K562 (cell line): ENCODE data around the gene IGF2R. TPM values are rescaled to one million over a fixed set of nuclear protein-coding genes. Genes with fewer than 3 reads are reported as not detected.
A peak's percentile ranks its signal among the peaks of the same experiment; 100 is the strongest.

Experiments
- ATF3 ChIP-seq, 2 experiments: fragments of 450-650 bp in 1 of 2; sonication (generic) in 1 of 2; formaldehyde crosslinking in 1 of 2; IDR thresholded peaks in 1 of 2; conservative IDR thresholded peaks in 1 of 2; 2 replicates each; pipeline versions ENCODE4 v1.6.1 to v1.8.1; 2016 to 2023; ENCODE audit warnings: mild to moderate bottlenecking in 2 of 2, moderate library complexity in 2 of 2, inconsistent platforms in 1 of 2, missing genetic modification reagents in 1 of 2
- BHLHE40 ChIP-seq: IDR thresholded peaks from 2 replicates; pipeline ENCODE4 v1.6.1; 2011; ENCODE audit warnings: low read length, improper control_type of control experiment
- CBFA2T2 ChIP-seq: fragments of 450-650 bp; conservative IDR thresholded peaks from 2 replicates; pipeline ENCODE4 v1.6.1; 2017; ENCODE audit warnings: mild to moderate bottlenecking
- EP300 ChIP-seq: IDR thresholded peaks from 2 replicates; pipeline ENCODE4 v1.6.1; 2012; ENCODE audit warnings: low read length, improper control_type of control experiment
- FOXM1 ChIP-seq, 2 experiments: fragments of 450-650 bp in 1 of 2; sonication (generic) in 1 of 2; formaldehyde crosslinking in 1 of 2; IDR thresholded peaks; 2 replicates each; pipeline versions ENCODE4 v1.6.1 to v1.9.0; 2017 to 2022; ENCODE audit warnings: low read depth in 2 of 2, mild to moderate bottlenecking in 2 of 2, missing genetic modification reagents in 1 of 2, moderate library complexity in 1 of 2
- JUN ChIP-seq, 2 experiments: sonication (generic) in 1 of 2; formaldehyde crosslinking in 1 of 2; IDR thresholded peaks; 2 replicates each; pipeline versions ENCODE4 v1.6.1 to v1.8.0; 2012 to 2022; ENCODE audit warnings: borderline replicate concordance in 2 of 2, mild to moderate bottlenecking in 2 of 2, improper control_type of control experiment in 1 of 2, low read depth in 1 of 2, low read length in 1 of 2, missing genetic modification reagents in 1 of 2
- LEF1 ChIP-seq: fragments of 450-650 bp; IDR thresholded peaks from 2 replicates; pipeline ENCODE4 v1.6.1; 2016; ENCODE audit warnings: mild to moderate bottlenecking
- MEIS2 ChIP-seq: fragments of 450-650 bp; IDR thresholded peaks from 2 replicates; pipeline ENCODE4 v1.6.1; 2014; ENCODE audit warnings: mild to moderate bottlenecking; ENCODE audit not compliant: partially characterized antibody
- MYBL2 ChIP-seq, 2 experiments: fragments of 450-650 bp in 1 of 2; sonication (generic) in 1 of 2; formaldehyde crosslinking in 1 of 2; IDR thresholded peaks; 2 replicates each; pipeline versions ENCODE4 v1.6.1 to v1.8.1; 2017 to 2022; ENCODE audit warnings: borderline replicate concordance in 1 of 2, inconsistent platforms in 1 of 2, low read depth in 1 of 2, mild to moderate bottlenecking in 1 of 2, missing genetic modification reagents in 1 of 2, moderate library complexity in 1 of 2
- NONO ChIP-seq, 2 experiments: fragments of 200-400 bp in 1 of 2; fragments of 450-650 bp in 1 of 2; formaldehyde crosslinking in 1 of 2; IDR thresholded peaks; 2 replicates each; pipeline ENCODE4 v1.6.1; 2017; ENCODE audit warnings: low read depth in 2 of 2, mild to moderate bottlenecking in 2 of 2, moderate library complexity in 2 of 2, low read length in 1 of 2
- PHB2 ChIP-seq: fragments of 450-650 bp; IDR thresholded peaks from 2 replicates; pipeline ENCODE4 v1.6.1; 2017; ENCODE audit warnings: low read depth
- PML ChIP-seq: IDR thresholded peaks from 2 replicates; pipeline ENCODE4 v1.6.1; 2012; ENCODE audit warnings: low read length, inconsistent platforms
- PREB ChIP-seq: sonication (generic); formaldehyde crosslinking; IDR thresholded peaks from 2 replicates; pipeline ENCODE4 v1.8.1; 2023; ENCODE audit warnings: mild to moderate bottlenecking, missing genetic modification reagents
- RAD51 ChIP-seq: fragments of 450-650 bp; IDR thresholded peaks from 2 replicates; pipeline ENCODE4 v1.7.1; 2016; ENCODE audit warnings: low read depth, mild to moderate bottlenecking, borderline replicate concordance
- SMAD1 ChIP-seq: fragments of 150-350 bp; IDR thresholded peaks from 2 replicates; pipeline ENCODE4 v1.6.1; 2014; ENCODE audit warnings: low read length, low read depth; ENCODE audit not compliant: partially characterized antibody
- SRF ChIP-seq, 2 experiments: fragments of 250-450, 450-650 bp in 1 of 2; sonication (Bioruptor Pico) in 1 of 2; sonication (generic) in 1 of 2; formaldehyde crosslinking; IDR thresholded peaks; 2 replicates each; pipeline versions ENCODE4 v1.5.0 to v1.5.1; 2020 to 2022; ENCODE audit warnings: mild to moderate bottlenecking in 1 of 2, missing genetic modification reagents in 1 of 2
- TCF3 ChIP-seq: sonication (generic); formaldehyde crosslinking; IDR thresholded peaks from 2 replicates; pipeline ENCODE4 v1.4.0; 2020; ENCODE audit warnings: mild to moderate bottlenecking, missing genetic modification reagents
- TCFL5 ChIP-seq: fragments of 250-450 bp; sonication (Bioruptor Pico); conservative IDR thresholded peaks from 2 replicates; pipeline ENCODE4 v1.6.1; 2021; ENCODE audit warnings: mild to moderate bottlenecking, moderate library complexity, matching md5 sums
- polyA plus RNA-seq, 8 experiments: library from polyadenylated mRNA; depleted of rRNA in 4 of 8; stranded (reverse) in 5 of 8; unstranded in 3 of 8; fragments of >200 nt; fragmentation: Nextera tagmentation in 2 of 8; fragmentation: Illumina TruSeq in 1 of 8; extraction: Ambion mirVana in 2 of 8; extraction: Trizol in 1 of 8; gene quantifications; 2 replicates each; pipeline versions ENCODE4 v1.2.1 to v1.2.3, GENCODE V29; 2011 to 2014; ENCODE audit warnings: inconsistent platforms in 1 of 8, missing spikeins in 1 of 8
- total RNA-seq, 7 experiments: library from RNA; depleted of rRNA in 6 of 7; stranded (reverse); fragments of >200 nt in 6 of 7; fragmentation: Illumina TruSeq in 2 of 7; extraction: Trizol in 2 of 7; gene quantifications; 2 replicates each; pipeline versions ENCODE4 v1.2.1 to v1.2.3, GENCODE V29; 2011 to 2021; ENCODE audit warnings: low replicate concordance in 1 of 7
- TF ChIP-seq, protein P1 (sequence below): fragments of 450-650 bp; IDR thresholded peaks from 2 replicates; pipeline ENCODE4 v1.6.1; 2018; ENCODE audit warnings: mild to moderate bottlenecking, low read depth; ENCODE audit not compliant: partially characterized antibody
- TF ChIP-seq, protein P2 (sequence below): fragments of 450-650 bp; formaldehyde crosslinking; IDR thresholded peaks from 2 replicates; pipeline ENCODE4 v1.4.0; 2020; ENCODE audit warnings: mild to moderate bottlenecking, mixed read lengths

IGF2R gene
- total and polyA plus RNA-seq, 9 of the 15 experiments (the other 6 are each of a cell fraction or from before 2014, with no cell fraction given), result 3.5 to 92.3 (median 34.5) TPM

GRCh38 chr6:160000280-160000704 is 31.4 kb downstream of the IGF2R start (continued):
- TF ChIP-seq TCFL5 (no peak), SMAD1 (no peak), MEIS2 (peak; percentile 64), MYBL2 (IDR thresholded peaks at IDR 0.05; ENCODE audit: low read depth) (peak; percentile 66), MYBL2 (CRISPR knock-in tag; IDR thresholded peaks at IDR 0.05; ENCODE audit: borderline replicate concordance) (no peak), PREB (CRISPR knock-in tag) (no peak), FOXM1 (IDR thresholded peaks at IDR 0.05; ENCODE audit: low read depth) (peak; percentile 52; the same call in 1 of the 2 replicates), FOXM1 (CRISPR knock-in tag; IDR thresholded peaks at IDR 0.05; ENCODE audit: low read depth) (no peak), PHB2 (no peak), SRF (CRISPR knock-in tag; IDR thresholded peaks at IDR 0.05) (0 out of 4 replicates have a peak, but pooled peaks of 1 of the 2 experiments have one; percentile 19), ATF3 (IDR thresholded peaks at IDR 0.05) (no peak), ATF3 (CRISPR knock-in tag; conservative IDR thresholded peaks at IDR 0.05) (no peak), JUN (IDR thresholded peaks at IDR 0.05; ENCODE audit: borderline replicate concordance, low read depth, low read length) (no peak), JUN (CRISPR knock-in tag; IDR thresholded peaks at IDR 0.05; ENCODE audit: borderline replicate concordance) (no peak), EP300 (peak; percentile 23; the same call in 1 of the 2 replicates), LEF1 (no peak), CBFA2T2 (0 out of 2 replicates have a peak, but pooled peaks have one; percentile 6), TCF3 (CRISPR knock-in tag) (peak; percentile 57), NONO (IDR thresholded peaks at IDR 0.05; ENCODE audit: low read depth in 2 of 2, low read length in 1 of 2) (no peak), BHLHE40 (peak; percentile 75), RAD51 (peak; percentile 39; the same call in 1 of the 2 replicates), PML (no peak)
- TF ChIP-seq, protein P1, sequence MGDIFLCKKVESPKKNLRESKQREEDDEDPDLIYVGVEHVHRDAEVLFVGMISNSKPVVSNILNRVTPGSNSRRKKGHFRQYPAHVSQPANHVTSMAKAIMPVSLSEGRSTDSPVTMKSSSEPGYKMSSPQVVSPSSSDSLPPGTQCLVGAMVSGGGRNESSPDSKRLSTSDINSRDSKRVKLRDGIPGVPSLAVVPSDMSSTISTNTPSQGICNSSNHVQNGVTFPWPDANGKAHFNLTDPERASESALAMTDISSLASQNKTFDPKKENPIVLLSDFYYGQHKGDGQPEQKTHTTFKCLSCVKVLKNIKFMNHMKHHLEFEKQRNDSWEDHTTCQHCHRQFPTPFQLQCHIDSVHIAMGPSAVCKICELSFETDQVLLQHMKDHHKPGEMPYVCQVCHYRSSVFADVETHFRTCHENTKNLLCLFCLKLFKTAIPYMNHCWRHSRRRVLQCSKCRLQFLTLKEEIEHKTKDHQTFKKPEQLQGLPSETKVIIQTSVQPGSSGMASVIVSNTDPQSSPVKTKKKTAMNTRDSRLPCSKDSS, result no peak
- TF ChIP-seq, protein P2, sequence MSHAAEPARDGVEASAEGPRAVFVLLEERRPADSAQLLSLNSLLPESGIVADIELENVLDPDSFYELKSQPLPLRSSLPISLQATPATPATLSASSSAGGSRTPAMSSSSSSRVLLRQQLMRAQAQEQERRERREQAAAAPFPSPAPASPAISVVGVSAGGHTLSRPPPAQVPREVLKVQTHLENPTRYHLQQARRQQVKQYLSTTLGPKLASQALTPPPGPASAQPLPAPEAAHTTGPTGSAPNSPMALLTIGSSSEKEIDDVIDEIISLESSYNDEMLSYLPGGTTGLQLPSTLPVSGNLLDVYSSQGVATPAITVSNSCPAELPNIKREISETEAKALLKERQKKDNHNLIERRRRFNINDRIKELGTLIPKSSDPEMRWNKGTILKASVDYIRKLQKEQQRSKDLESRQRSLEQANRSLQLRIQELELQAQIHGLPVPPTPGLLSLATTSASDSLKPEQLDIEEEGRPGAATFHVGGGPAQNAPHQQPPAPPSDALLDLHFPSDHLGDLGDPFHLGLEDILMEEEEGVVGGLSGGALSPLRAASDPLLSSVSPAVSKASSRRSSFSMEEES (CRISPR knock-in tag), result peak; percentile 28; the same call in 1 of the 2 replicates
